SK-N-SH (cell line): ENCODE measurements around the gene CCDC93.

Source experiments
- CHD2 ChIP-seq: fragments of 150-350 bp; IDR thresholded peaks from 2 replicates; pipeline ENCODE4 v1.6.1; 2018; ENCODE audit warnings: low read length; ENCODE audit not compliant: partially characterized antibody
- ELF1 ChIP-seq: IDR thresholded peaks from 2 replicates; pipeline ENCODE4 v1.4.0; 2012
- GABPA ChIP-seq: IDR thresholded peaks from 2 replicates; pipeline ENCODE4 v1.4.0; 2012; ENCODE audit warnings: low read depth, mild to moderate bottlenecking
- MAX ChIP-seq: IDR thresholded peaks from 2 replicates; pipeline ENCODE4 v1.4.0; 2012; ENCODE audit warnings: low read depth
- NFIC ChIP-seq: IDR thresholded peaks from 2 replicates; pipeline ENCODE4 v1.4.0; 2012; ENCODE audit warnings: borderline replicate concordance
- RCOR1 ChIP-seq: fragments of 150-350 bp; IDR thresholded peaks from 2 replicates; pipeline ENCODE4 v1.6.1; 2017; ENCODE audit warnings: antibody characterized with exemption, low read length
- RFX5 ChIP-seq: IDR thresholded peaks from 2 replicates; pipeline ENCODE4 v1.6.1; 2012; ENCODE audit warnings: mild to moderate bottlenecking, improper control_type of control experiment, low read length
- SIN3A ChIP-seq: IDR thresholded peaks from 2 replicates; pipeline ENCODE4 v1.6.1; 2012; ENCODE audit warnings: low read depth, mild to moderate bottlenecking, low read length, moderate library complexity, borderline replicate concordance
- SMC3 ChIP-seq: IDR thresholded peaks from 2 replicates; pipeline ENCODE4 v1.6.1; 2012; ENCODE audit warnings: low read depth, low read length, improper control_type of control experiment
- USF1 ChIP-seq: IDR thresholded peaks from 2 replicates; pipeline ENCODE4 v1.4.0; 2012; ENCODE audit warnings: low read depth, borderline replicate concordance
- TF ChIP-seq, protein P1 (sequence below): fragments of 200-600 bp; sonication (generic); IDR thresholded peaks from 2 replicates; pipeline ENCODE4 v1.6.1; 2017; ENCODE audit warnings: antibody characterized with exemption, mild to moderate bottlenecking, moderate library complexity

DNA sequence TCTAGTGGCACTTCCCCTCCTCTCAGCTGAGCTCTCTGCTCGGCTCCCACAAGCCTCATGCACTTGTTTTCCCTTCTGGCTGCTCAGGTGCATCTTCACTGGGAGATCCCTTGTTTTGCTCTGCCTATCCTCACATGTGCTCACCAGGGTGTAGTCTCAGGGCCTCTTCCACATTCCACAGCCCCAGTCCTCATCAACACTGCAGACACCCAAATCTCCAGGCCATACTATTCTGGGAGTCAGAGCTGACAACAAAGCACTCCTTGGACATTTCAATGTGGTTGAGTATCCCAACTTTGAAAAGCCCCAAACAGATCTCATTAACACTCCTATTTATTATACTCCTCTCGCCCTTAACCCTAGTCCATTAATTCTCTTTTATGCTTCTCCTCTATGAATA lies 71.3 kb downstream of the CCDC93 start:
- TF ChIP-seq NFIC: no peak
- TF ChIP-seq, protein P1, sequence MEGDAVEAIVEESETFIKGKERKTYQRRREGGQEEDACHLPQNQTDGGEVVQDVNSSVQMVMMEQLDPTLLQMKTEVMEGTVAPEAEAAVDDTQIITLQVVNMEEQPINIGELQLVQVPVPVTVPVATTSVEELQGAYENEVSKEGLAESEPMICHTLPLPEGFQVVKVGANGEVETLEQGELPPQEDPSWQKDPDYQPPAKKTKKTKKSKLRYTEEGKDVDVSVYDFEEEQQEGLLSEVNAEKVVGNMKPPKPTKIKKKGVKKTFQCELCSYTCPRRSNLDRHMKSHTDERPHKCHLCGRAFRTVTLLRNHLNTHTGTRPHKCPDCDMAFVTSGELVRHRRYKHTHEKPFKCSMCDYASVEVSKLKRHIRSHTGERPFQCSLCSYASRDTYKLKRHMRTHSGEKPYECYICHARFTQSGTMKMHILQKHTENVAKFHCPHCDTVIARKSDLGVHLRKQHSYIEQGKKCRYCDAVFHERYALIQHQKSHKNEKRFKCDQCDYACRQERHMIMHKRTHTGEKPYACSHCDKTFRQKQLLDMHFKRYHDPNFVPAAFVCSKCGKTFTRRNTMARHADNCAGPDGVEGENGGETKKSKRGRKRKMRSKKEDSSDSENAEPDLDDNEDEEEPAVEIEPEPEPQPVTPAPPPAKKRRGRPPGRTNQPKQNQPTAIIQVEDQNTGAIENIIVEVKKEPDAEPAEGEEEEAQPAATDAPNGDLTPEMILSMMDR: no peak
- TF ChIP-seq CHD2: no peak
- no peak for TF ChIP-seq SIN3A
- TF ChIP-seq USF1: no peak
- no peak for TF ChIP-seq RCOR1
- TF ChIP-seq SMC3: no peak
- TF ChIP-seq GABPA: no peak
- no peak for TF ChIP-seq ELF1
- no peak for TF ChIP-seq MAX
- TF ChIP-seq RFX5: no peak
